OCI-LY3 (cell line): Measurements from ENCODE around the gene TMEM37.

Source experiments
- CTCF ChIP-seq: fragments of 200-600, 300-600 bp; sonication (generic); IDR thresholded peaks from 2 replicates; pipeline ENCODE4 v1.5.1; 2014; ENCODE audit warnings: antibody characterized with exemption, low read length, low read depth
- EZH2phosphoT487 ChIP-seq: fragments of 200-600 bp; shearing (Covaris generic); IDR thresholded peaks from 2 replicates; pipeline ENCODE4 v1.6.1; 2018; ENCODE audit warnings: antibody characterized with exemption, mixed run types, low read depth

DNA sequence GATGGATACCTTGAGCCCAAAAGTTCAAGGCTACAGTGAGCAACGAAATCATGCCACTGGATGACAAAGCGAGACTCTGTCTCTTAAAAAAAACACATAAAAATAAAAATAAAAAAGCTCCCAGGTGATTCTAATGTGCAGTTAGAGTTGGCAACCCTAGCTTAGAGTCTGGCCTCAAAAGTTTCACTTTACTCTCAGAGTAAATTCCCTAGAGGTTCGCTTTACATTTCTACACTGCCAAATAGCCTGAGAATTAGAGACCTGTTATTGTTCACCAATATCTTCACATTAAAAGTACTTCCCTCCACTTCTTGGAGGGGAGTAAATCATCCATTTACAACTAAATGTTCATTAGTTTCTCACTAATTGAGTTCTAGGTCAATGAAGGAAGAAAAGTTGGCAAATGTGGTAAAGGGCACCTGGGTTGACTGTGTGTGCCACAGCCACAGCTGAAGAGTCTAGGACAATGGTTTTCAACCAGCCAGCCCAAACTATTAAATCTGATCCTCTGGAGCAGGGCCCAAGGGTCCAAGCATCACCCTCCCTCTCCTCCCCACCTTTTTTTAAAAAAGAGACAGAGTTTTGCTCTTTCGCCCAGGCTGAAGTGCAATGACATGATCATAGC lies 15.2 kb upstream of the TMEM37 start:
- no peak for TF ChIP-seq CTCF
- TF ChIP-seq EZH2phosphoT487, result no peak
